Measurements from ENCODE around the gene TOR1B. TPM values are rescaled to one million over a fixed set of nuclear protein-coding genes. Genes with fewer than 3 reads are reported as not detected.

TOR1B gene
- total RNA-seq, 4 donors from 2014 or later, result 17.5 to 55.4 (median 33.8) TPM

GRCh38 chr9:129826759-129827158 is 23.8 kb downstream of the TOR1B start:
- Histone ChIP-seq H3K27me3 (no peaks in the 10 kb centered on the region), H3K4me1 (peaks cover 0 to 15% (median 0%) of the 10 kb centered on the region in 3 donors), H3K27ac (no peak overlapping the region), H3K9me3 (no peaks in the 10 kb centered on the region), H3K4me3 (no peak overlapping the region), H3K36me3 (peaks cover 0 to 64% of the 10 kb centered on the region in 2 donors)
- ATAC-seq, result no peak
- no peak for TF ChIP-seq POLR2AphosphoS5 (IDR thresholded peaks at IDR 0.05)
- WGBS, 2 donors (ENCODE audit: low coverage in 1 of 2), result 100% methylated on average over 1 of the region's 1 CpG

DNA sequence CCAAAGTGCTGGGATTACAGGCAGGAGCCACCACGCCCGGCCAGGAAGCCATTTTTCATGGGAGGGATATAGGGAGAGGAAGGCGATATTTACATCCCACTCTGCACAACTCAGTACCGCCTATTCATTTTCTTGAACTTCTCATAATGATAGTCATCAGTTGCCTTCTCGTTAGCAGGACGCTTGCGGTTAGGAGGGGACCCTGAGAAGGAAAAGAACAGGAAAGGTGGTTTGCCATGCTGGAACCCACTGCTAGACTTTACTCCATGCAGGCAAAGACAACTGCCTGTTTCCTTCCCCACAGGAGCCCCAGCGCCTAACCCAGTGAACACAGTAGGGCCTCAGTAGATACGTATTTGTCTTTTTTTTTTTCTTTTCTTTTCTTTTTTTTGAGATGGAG is 25.1 kb downstream of the TOR1B start:
- Histone ChIP-seq H3K4me3 (no peak overlapping the region), H3K27ac (no peak overlapping the region), H3K9me3 (no peaks in the 10 kb centered on the region), H3K27me3 (no peaks in the 10 kb centered on the region), H3K4me1 (peaks cover 0 to 5% (median 0%) of the 10 kb centered on the region in 3 donors), H3K36me3 (peaks cover 0 to 69% of the 10 kb centered on the region in 2 donors)
- WGBS, 2 donors (ENCODE audit: low coverage in 1 of 2), result 82 to 83% methylated on average over 2 to 8 of the region's 9 CpGs
- TF ChIP-seq EP300 (IDR thresholded peaks at IDR 0.05), result no peak
- ATAC-seq, result no peak

GRCh38 chr9:129828969-129829368 is 26.0 kb downstream of the TOR1B start:
- no peak for ATAC-seq
- no peak overlapping the region for H3K4me3 ChIP-seq
- H3K27ac ChIP-seq, result no peak overlapping the region
- no peaks in the 10 kb centered on the region for H3K27me3 ChIP-seq
- TF ChIP-seq POLR2AphosphoS5 (IDR thresholded peaks at IDR 0.05) (no peak), EP300 (IDR thresholded peaks at IDR 0.05) (no peak), POLR2A (IDR thresholded peaks at IDR 0.05) (no peak), CTCF (IDR thresholded peaks at IDR 0.05) (no peak)
- H3K36me3 ChIP-seq, result peaks cover 0 to 72% of the 10 kb centered on the region in 2 donors
- peaks cover 0 to 11% (median 5%) of the 10 kb centered on the region in 3 donors for H3K4me1 ChIP-seq
- no peaks in the 10 kb centered on the region for H3K9me3 ChIP-seq
- WGBS, 2 donors (ENCODE audit: low coverage in 1 of 2), result 89% methylated on average over 5 of the region's 10 CpGs; no CpG with 5 or more reads in 1 of the 2 donors

- Histone ChIP-seq H3K9me3 (no peaks in the 10 kb centered on the region), H3K4me3 (no peak overlapping the region), H3K36me3 (peaks cover 0 to 67% of the 10 kb centered on the region in 2 donors), H3K27ac (no peak overlapping the region), H3K27me3 (no peaks in the 10 kb centered on the region), H3K4me1 (peaks cover 0 to 40% (median 18%) of the 10 kb centered on the region in 3 donors)
- WGBS, 2 donors (ENCODE audit: low coverage in 1 of 2), result 86% methylated on average over 1 of the region's 1 CpG
- no peak for ATAC-seq
- no peak for TF ChIP-seq POLR2A (IDR thresholded peaks at IDR 0.05)
- TF ChIP-seq EP300 (IDR thresholded peaks at IDR 0.05), result no peak
- TF ChIP-seq CTCF (IDR thresholded peaks at IDR 0.05), result no peak
- TF ChIP-seq POLR2AphosphoS5 (IDR thresholded peaks at IDR 0.05), result no peak
Measured at GRCh38 chr9:129832982-129833381, 30.0 kb downstream of the TOR1B start.

GRCh38 chr9:129834489-129835127 is 31.6 kb downstream of the TOR1B start:
- Histone ChIP-seq H3K36me3 (peaks cover 0 to 52% of the 10 kb centered on the region in 2 donors), H3K4me1 (peaks cover 0 to 57% (median 21%) of the 10 kb centered on the region in 3 donors), H3K27ac (peak overlapping the region; percentile 47 to 97 (median 94)), H3K27me3 (no peaks in the 10 kb centered on the region), H3K4me3 (peak overlapping the region; percentile 82 to 99), H3K9me3 (no peaks in the 10 kb centered on the region)
- 1 to 4% methylated on average over 10 to 14 of the region's 32 CpGs for WGBS, 2 donors (ENCODE audit: low coverage in 1 of 2)
- ATAC-seq, result peak; percentile 21
- TF ChIP-seq EP300 (IDR thresholded peaks at IDR 0.05) (no peak), CTCF (IDR thresholded peaks at IDR 0.05) (no peak), POLR2AphosphoS5 (IDR thresholded peaks at IDR 0.05) (no peak), POLR2A (IDR thresholded peaks at IDR 0.05) (no peak)

All from gastroesophageal sphincter (tissue), 4 donors.